ENCODE data around the gene MAT2A.
A peak's percentile ranks its signal among the peaks of the same experiment; 100 is the strongest.

The MAT2A gene

DNA sequence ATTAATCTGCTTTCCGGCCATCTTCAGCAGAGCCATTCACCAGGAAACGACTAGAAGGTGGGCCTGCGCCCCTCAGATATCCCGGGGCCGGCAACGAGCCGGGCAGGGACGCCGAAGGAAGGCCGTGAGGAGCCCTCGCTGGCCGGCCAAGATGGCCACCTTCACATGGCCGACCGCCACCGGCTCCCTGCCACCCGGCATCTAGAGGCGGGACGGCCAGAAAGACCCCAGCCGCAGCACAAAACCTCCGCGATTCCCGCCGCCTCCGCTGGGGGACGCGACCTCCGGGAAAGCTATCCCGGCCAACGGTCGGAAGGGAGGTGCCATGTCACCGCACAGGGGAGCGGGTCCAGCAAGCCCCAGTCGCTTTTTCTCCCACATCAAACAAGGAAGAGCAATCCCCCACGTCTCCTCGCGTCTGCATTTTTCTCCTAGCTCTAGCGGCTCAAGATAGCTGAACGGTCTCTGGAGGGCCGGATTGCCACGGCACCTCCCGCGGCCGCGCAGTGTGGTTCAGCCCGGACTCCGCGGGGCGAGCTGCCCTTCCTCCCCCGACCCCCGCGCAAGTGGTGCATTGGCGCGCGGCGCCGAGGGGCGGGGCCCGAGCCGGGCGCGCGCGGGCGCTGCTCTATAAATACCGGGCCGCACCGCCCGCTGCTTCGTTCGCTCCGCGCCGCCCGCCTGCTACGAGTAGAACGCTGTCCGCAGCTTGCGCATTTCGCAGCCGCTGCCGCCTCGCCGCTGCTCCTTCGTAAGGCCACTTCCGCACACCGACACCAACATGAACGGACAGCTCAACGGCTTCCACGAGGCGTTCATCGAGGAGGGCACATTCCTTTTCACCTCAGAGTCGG is at the start of gene MAT2A:
Gene MAT2A (plus strand): TSS at position 662 of the 854 bp plus-strand sequence. CDS start 120 bp downstream, at position 782.
- peak; percentile 53 for DNase-seq

DNA sequence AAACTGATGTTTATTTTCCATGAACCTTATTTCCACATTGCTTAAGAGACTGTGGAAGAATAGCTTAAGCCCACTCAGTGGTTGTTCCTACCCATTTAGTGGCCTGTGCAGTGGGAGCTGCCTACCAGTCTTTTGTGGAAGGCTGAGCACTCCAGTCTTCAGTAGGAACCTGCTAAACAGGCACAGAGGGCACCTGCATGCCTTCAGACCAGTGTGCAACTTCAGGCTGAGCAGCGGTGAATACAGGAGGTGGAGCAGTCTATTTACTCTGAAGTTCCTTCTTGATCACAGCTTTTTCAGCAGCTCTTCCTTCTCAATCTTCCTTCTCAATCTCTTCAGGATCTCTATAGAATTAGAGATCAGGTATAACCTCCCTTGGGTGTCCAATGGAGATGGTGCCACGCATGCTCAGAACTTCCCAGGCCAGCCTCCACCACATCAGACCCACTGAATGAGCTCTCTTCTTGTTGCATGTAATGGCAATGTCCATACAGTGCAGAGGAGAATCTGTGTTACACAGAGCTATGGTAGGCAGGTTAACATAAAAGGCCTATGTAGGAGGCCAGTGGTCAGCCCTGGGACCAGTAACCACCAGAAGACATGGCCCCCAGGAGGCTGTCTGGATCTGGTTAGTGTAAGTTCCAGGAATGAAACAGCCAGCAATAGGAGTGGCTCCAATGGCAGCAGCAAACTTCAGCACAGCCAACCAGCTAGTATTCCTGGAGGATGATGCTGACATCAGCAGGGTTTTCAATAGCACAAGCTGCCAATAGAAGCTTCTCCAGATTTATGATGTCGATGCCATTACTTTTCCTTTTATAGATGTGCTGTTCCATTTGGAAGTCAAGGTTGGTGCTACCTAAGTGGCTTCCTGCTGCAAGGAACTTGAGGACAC is 47.9 kb upstream of the MAT2A start:
- DNase-seq, result no peak

DNA sequence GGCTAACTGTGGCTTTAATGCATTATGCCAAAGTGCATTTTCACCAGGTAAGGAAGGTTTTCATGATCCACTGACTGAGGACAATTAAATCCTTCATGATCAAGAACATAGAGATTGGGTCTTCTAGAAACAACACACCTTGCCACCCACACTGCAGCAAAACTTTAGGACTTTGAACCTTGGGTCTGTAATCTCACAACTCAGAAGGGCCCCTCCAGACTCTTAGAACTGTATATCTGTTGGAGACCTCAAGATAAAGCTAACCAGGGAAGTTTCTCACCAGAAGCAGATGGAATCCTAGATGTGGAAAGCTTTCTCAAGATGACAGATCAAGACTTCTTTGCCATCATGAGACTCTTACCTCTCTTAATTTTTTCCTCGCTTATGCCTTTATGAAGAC is 42.5 kb upstream of the MAT2A start:
- DNase-seq, result no peak

DNA sequence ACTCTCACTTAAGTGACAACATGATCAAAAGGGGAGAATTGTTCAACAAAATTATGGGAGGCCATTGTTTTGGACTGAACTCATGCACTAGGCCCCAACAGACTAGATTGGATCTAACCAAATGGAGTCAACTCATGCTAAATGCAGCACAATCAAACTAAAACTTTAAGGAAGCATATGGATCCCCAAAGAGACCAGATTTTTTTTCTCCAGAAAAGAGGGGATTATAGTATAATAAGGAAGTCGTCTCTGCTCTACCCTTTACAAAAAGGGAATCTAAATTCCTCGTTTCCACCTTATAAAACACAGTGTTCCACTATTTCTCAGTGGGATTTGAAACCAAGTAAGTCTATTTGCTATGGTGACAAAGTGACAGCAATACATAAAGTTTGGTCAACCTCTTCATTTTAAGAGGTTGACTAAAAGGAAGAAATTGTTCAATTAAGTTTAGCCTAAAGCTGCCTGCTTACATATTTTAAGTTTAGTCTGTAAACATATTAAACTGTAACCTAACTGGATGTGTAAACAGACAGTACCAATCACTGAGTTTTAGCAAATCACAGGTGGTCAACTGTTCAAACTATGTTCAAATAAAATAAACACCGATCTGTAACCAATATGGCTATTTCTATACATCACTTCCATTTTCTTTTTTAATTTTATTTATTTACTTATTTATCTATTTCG is 40.9 kb upstream of the MAT2A start:
- DNase-seq, result no peak

DNA sequence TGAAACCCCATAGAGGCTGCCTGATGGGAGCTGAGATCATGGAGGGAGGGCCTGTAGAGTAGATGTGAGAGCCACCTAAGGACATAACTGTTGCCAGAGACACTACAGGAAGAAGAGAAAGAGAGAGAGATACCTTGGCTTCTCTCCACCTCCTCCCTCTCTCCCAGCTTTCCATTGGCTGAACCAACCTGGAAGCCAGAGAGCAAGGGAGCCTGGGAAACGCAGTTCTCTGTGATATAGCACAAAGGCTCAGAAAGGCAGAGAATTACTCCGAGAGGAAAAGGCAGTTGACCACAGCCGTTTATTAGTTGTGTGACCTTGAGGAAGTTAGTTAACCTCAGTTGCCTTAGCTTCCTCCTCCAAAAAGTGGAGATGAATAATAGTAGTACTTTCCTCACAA is 37.7 kb upstream of the MAT2A start:
- no peak for DNase-seq

DNA sequence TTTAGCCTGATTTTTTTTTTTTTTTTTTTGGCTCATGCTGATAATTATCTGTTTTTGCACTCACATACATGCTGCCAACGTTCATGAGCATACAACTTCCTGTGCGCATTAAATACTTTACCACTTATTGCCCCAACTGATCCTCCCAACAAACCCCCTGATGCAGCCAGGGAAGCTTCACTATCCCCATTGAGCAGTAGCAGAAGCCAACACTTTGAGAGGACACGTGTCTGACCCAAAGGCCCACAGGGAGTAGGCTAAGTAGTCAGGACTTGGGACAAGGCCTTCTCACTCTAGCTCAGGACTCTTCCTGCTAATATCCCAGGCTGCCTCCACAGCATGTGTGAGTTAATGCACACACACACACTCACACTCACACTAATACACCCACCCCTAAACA is 36.2 kb upstream of the MAT2A start:
- DNase-seq, result no peak

DNA sequence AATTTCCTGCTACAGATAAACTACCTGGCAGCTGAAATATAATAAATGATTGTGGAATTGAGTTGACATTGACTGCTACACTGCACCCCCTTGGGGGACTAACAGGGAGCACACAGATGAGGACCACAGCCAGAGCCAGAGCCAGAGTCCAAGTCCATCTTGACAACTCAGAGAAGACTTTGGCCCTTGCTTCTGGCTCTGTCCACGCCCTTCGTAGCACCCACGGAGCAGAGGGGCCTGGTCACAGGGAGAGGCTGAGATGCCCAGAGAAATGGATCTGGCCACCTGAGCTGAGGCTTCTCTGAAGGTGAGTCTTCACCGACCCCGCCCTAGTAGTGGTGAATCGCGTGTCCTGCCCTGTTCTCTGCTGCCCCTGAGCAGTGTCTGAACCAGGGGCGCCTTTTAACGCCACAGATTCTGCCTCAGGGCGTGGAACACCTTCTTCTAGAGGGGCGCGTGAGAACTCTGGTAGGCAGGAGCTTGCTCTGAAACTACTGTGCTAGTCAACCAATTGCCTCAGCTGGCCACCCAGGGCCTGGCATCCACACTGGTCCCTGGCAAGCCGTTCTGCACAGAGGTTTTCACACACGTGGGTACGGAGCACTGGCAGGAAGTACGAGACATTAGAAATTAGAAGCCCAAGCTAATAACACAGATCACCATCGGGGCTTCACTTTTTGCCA is 35.7 kb upstream of the MAT2A start:
- DNase-seq, result no peak

DNA sequence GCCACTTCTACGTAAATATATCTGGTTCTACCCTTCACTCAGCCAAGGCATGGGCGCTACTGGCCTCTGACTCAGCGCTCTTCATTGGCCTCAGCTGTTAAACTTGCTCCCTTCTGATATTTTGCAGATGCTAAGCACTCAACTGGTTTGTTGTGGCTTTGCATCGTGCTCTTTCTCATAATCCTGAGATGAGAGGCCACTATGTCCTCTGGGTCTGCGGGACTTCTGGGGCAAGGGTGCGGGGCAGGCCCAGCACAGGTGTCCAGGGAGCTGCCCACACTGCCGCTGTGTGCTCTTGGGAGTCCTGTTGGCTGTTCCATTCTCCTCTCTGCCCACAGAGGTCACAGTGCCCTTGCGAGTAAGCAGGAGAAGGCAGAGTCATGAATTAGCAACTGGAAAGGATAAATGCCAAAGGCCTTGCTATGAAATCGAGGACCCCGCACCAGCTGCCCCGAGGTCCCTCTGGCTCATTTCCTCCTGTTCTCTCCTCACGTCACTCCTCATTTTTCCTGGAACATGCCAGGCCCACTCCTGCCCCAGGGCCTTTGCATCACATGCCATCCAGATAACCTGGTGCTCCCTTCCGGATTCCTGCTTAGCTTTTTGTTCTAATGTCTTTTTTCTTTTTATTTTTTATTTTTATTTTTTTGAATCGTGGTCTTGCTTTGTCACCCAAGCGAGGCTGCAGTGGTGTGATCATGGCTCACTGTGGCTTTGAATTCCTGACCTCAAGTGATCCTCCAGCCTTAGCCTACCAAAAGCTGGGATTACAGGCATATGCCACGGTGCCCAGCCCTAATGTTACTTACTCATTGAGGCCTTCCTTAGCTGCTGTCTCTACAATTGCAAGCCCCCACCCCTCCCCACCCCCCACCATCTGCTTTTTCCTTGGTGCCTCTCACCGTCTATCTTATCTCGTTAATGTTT is 34.9 kb upstream of the MAT2A start:
- no peak for DNase-seq

DNA sequence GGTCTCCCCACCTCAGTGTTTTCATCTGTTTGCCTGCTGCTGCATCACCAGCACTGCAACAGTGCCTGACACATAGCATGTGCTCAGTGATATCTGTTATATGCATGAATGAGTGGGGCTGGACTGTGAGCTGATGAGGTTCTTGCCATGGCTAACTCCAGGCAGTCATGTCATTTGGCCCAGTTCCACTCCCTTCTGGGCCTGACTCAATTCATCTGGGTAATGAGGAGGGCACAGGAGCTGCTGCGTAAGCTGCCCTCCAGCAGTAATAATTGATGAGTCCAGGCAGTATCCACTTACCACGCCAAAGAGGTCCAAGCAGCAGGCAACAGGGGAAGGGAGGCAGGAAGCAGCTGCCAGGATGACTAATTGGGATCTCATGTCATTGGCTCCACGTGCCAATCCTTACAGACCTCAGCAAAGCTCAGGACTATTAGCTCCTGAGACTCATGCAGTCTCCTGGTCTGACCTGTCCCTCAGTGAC is 34.1 kb upstream of the MAT2A start:
- peak; percentile 25 for DNase-seq

DNA sequence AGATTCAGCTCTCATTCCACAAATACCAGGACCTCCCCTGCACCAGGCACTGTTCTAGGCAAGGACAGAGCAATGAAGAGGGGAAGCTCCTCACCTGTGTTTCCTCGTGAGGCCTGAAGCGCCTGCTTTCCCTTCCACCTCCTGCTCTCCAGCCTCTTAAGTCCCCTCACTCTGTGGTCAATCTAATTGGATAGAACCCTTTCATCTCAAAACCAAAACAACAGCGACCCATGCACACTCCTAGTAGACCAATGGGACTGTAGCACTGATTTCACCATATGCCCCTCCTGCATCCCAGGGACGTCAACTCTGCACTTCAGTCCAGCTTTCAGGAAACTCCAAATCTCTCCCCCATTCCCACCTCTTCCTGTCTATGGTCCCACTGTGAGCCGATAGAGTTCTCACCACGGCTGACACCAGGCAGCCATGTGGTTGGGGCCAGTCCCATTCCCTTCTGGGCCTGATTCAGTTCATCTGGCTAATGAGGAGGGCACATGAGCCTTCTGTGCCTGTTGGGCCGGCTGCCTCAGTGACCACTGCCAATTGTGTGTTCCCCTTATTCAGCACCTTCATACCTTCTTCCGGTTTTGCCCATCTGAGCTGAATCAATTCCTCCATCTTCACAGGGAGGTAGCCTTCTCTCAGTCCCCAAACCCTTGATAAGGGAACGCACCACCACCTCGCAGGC is 33.3 kb upstream of the MAT2A start:
- no peak for DNase-seq

DNA sequence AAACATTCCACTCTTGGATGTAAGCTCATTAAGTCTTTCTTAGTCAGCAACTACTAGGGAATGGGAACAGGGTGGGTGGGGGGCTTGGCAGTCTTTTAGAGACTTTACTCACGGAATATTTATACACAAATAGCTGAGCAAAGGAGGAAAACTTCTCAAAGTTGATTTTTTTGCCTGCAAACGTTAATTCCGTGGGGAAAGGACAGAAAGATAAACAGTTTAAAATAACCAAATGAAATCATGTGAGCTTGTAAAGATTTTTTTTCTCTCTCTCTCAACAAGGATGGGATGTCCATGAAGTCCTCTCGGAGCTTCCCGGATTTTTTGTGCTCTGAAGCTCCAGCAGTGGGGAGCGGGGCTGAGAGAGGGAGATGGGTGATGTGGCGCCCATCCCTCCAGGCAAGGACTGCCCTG is 32.2 kb upstream of the MAT2A start:
- no peak for DNase-seq

DNA sequence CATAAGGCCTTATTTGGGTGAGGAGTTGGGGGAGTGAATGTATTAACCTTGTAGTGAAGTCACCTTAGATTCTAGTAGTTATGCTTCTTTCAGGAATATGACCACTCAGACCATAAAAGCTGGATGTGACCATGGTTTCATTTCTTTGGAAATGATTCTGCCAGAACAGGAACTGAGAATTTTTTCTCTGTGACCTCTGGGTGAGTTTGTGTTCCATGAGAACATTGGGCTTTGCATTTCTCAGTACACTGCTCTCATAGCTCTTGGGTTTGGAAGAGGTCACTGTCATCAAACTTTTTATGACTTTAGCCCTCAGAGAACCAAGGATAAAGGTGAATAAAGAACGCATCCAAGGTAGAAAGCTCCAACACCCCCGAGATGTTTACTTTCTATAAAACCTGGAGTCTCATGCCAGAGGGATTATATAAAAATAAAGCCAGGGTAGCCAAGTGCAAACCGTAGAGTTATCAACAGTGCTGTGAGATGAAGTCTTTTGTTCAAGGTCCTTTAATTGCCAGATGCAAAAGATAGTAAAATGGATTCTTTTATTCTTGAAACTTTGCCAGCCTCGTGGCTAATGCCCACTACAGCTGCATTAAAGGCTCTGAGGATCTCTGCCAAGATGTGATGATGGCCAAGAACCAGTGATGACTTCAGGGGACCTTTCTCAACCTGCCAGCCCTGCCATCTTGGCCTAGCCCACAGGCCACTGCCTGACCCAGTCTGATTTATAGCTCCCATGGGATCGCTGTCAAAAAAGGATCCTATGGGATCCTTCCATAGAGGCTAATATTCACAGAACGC is 27.8 kb upstream of the MAT2A start:
- DNase-seq, result no peak

DNA sequence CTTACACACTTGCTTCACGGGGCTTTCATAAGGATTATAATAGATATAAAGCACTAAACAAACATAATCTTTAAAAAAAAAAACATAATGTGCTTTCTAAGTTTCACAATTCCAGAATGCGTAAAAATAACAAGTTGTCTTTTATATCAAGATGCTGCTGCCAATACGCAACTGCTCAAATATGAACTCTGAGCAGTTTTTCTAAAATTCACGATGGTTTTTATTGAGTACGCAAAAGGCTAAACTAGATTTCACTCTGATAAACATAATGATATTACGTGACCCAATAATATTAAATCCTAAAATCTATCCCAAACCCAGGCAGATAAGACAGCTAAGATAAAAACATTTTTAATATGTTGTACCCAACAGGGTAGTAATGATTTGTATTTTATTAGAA is 24.6 kb upstream of the MAT2A start:
- no peak for DNase-seq

DNA sequence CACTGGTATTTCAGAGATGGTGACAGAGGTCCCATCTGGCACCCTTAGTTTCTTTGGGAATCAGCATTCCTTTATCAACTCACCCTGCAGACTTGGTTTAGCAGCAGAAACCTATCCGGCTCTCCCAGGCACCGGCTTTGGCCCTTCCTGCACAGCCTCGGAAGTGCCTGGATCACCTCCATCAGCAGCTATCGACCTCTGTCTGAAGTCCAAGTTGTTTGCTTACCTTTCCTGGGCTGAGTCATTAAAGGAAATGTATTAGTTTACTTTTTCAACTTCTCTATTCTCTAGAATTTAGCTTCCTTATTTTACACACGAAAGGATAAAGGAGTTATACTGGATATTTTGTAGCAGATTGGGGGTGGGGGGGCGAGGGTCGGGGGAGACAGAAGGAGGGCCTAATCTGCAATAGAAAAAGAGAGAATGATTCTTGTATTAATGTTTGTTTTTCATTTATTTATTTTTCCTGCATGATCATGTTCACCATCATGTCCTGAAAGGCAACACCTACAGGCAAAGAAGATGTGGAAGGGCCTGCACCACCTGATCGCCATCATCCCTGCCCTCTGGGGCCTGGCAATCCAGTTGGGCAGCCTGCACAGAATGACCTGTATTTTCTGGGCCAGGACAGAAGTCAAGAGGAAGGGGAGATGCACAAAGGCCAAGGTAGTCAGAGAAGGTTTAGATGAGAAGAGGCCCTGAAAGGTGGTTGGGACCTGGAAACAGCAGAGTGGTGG is 22.1 kb upstream of the MAT2A start:
- DNase-seq, result no peak

DNA sequence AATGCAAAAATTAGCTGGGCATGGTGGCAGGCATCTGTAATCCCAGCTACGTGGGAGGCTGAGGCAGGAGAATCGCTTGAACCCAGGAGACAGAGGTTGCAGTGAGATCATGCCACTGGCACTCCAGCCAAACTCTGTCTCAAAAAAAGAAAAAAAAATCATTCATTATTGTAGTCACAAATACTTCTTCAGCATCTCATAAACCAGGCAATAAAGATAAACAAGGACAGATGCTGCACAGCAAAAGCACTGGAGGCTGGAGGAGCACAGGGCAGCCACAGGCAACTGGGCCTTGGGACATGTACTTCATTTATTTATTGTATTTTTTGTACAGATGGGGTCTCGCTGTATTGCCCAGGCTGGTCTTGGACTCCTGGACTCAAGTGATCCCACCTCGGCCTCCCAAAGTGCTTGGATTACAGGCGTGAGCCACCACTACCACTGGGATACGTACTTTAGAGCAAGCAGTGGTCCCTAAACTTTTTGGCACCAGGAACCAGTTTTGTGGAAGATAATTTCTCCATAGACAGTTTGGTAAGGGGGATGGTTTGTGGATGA is 16.8 kb upstream of the MAT2A start:
- DNase-seq, result no peak

DNA sequence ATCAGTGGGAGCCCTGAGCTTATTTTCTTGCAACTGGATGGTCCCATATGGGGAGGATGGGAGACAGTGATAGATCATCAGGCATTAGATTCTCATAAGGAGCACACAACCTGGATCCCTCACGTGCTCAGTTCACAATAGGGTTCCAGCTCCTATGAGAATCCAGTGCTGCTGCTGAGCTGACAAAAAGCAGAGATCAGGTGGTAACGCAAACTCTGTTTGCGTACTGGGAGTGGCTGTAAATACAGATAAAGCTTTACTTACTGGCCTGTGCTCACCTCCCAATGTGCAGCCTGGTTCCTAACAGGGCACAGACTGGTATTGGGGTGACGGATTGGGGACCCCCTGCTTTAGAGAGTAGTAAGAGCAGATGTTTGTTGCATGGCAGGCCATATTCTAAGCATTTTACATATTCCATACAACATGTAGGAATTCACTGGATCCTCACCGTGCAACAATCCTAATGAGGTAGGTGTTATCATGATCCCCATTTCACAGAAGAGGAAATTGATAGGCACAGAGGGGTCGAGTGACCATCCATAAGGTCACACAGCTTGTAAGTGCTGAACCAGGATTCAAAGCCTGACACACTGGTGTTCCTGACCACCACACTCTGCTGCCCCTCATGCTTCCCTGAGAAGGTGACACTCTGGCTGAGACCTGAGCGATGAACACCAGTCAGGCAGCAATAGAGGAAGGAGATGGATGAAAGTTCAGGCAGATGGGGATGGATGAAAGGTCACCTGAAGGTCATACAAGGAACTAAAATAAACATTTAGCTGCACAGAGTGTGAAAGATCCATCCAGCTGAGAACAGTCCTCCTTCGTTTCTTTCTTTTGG is 15.7 kb upstream of the MAT2A start:
- DNase-seq, result no peak

DNA sequence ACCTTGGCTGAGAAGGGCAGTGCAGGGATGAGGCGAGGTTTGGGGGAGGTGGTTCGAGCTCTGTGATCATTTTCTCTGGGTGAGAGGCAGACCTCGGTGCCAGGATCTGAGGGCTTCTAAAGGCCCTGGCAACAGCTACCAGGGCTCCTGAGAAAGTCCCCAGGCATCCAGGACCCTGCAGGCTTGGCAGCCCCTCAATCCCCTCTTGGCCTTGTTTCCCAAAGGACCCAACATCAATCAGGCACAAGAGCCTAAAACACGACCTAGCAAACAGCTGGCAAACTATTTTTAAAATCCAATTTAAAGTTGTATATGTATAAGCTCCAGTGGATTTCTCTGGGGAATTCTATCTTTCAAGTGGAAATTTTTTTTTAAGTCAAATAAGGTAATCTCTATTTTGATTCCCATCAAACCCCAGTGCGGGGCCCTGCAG is 15.0 kb upstream of the MAT2A start:
- no peak for DNase-seq
